SU-DHL-6 (cell line): ENCODE results near the gene TIMP3.

ENCODE experiments used
- EZH2phosphoT487 ChIP-seq: fragments of 200-600 bp; sonication (generic), shearing (Covaris generic); conservative IDR thresholded peaks from 2 replicates; pipeline ENCODE4 v1.6.1; 2018; ENCODE audit warnings: mild to moderate bottlenecking, antibody characterized with exemption, low read length, moderate library complexity, mixed read lengths
- TF ChIP-seq, protein P1 (sequence below): fragments of 200-600 bp; sonication (generic); IDR thresholded peaks from one replicate; pipeline ENCODE4 v1.5.1; 2017; ENCODE audit warnings: antibody characterized with exemption, mild to moderate bottlenecking, low read length, moderate library complexity; ENCODE audit not compliant: insufficient read depth, poor library complexity, severe bottlenecking

DNA sequence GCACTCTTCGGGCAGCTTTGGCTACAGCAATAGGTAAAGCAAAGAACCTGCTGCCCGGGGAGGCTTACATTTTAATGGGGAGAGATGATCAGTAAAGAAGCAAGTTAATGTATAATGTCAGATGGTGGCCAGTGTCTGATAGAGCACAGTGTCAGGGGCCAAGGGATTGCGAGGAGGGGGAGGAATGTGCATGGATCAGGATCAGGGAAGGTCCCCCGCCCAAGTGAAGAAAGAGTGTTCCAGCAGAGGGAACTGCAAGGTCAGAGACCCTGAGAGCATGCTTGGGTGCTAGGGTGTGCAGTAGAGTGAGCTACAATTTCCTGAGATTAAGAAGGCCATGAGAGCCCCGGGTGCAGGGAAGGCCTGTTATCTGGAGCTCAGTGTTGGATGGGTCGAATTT is 39.7 kb downstream of the TIMP3 start:
- TF ChIP-seq, protein P1, sequence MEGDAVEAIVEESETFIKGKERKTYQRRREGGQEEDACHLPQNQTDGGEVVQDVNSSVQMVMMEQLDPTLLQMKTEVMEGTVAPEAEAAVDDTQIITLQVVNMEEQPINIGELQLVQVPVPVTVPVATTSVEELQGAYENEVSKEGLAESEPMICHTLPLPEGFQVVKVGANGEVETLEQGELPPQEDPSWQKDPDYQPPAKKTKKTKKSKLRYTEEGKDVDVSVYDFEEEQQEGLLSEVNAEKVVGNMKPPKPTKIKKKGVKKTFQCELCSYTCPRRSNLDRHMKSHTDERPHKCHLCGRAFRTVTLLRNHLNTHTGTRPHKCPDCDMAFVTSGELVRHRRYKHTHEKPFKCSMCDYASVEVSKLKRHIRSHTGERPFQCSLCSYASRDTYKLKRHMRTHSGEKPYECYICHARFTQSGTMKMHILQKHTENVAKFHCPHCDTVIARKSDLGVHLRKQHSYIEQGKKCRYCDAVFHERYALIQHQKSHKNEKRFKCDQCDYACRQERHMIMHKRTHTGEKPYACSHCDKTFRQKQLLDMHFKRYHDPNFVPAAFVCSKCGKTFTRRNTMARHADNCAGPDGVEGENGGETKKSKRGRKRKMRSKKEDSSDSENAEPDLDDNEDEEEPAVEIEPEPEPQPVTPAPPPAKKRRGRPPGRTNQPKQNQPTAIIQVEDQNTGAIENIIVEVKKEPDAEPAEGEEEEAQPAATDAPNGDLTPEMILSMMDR, result no peak
- no peak for TF ChIP-seq EZH2phosphoT487
